GM18507 (cell line): ENCODE results near the gene ATP5MC3.

Experiments used
- DNase-seq: peaks from one replicate; pipeline ENCODE4 v3.0.0; 2011; ENCODE audit warnings: low read depth; ENCODE audit not compliant: insufficient read length; ENCODE audit errors: extremely low spot score
- FAIRE-seq: peaks from 2 replicates; lab custom pipeline; 2011; peaks lifted over from hg19 to GRCh38; lab: Jason Lieb, UNC

Gene ATP5MC3

DNA sequence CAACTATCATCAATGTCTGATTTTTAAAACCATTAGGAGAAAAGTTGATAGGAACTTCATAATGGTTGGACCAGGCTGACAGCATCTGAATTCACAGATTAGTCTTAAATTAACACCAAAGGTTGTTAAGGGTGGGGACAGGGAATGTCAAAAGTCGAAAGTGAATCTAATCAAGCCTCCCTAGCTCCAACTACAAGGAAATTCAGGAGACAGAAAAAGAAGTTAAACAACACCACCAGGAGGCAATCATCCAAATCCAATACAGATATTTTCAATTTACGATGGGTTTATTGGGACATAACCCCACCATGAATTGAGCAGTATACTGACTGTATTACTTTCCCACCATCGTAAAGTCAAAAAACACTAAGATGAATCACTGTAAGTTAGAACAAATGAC, 46.3 kb downstream of the ATP5MC3 start:
- DNase-seq (no peak), FAIRE-seq (no peak)

DNA sequence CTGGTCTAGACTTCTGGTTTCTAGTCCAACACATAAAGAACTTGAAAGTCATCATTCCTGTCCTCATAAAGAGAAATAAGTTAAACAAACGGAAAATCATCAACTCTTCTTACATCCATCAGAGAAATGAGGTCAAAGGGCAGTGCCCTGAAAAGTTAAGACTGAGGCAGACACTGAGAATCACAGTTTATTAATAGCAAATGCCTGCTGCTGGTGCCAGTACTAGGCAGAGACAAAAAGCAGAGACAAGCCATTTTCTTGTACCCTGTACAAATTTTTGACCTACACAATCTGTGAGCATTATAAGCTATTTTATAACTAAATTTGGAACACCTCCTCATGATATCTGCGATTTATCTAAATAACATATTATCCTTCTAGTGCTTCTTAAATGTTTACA, 50.3 kb downstream of the ATP5MC3 start:
- no peak for DNase-seq
- FAIRE-seq, result peak; percentile 42

DNA sequence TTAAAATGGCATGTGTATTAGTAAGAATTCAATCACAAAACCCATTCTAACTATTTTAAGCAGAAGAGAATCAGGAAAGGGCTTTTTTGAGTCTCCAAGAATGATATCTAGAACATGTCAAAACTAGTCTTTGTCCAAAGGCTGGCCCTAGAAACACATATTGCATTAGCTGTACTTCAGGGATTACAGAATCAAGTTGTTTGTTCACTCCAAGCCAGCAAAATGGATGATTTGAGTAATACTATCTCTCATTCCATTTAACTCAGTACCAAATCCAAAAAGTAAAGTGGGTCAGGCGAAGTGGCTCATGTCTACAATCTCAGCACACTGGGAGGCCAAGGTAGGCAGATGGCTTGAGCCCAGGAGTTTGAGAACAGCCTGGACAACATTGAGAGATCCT, 54.8 kb downstream of the ATP5MC3 start:
- no peak for DNase-seq
- FAIRE-seq, result no peak
